ENCODE results near the gene IFT81.

Gene IFT81

DNA sequence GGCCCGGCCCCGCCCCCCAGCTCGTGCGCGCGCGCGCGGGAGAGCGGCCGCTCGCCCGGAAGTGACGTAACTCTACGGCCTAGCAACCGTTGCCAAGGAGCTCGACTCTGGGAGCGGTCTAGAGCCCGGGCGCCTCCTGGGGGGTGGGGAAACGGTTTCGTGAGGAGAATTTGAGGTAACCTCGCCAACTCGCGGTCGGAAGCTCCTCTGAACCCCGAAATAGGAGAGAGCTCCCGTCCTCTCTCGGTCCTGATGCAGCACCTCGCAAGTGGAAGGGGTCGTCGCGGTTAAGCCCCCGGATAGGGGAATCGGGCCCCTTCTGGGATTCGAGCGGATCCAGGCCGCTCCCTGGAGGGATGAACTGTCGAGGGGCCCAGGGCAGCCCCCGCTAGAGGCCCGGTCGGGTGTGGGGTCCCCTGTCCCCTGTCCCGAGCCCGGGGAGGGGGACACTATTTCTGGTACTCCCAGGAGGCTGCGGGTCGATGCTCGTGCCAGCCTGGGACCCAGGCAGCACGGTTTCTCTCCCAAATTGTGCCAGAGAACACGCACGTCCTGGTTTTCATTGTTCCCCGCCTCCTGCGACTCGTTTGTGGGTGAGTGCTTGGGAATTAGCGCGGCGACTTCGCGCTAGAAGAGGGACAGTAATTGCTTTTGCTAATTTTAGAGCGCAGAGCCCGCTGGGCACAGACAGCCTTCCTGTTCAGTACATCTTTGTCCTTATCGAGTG, at the start of gene IFT81:
IFT81 (plus strand) TSS at position 89 of the 727 bp plus-strand sequence. CDS start 3,024 bp downstream, outside the sequence.
- TF ChIP-seq TCF12 (IDR thresholded peaks at IDR 0.05; ENCODE audit: low read depth) (0 out of 2 replicates have a peak, but pooled peaks have one; percentile 24), REST (IDR thresholded peaks at IDR 0.05; ENCODE audit: low read depth) (no peak)

DNA sequence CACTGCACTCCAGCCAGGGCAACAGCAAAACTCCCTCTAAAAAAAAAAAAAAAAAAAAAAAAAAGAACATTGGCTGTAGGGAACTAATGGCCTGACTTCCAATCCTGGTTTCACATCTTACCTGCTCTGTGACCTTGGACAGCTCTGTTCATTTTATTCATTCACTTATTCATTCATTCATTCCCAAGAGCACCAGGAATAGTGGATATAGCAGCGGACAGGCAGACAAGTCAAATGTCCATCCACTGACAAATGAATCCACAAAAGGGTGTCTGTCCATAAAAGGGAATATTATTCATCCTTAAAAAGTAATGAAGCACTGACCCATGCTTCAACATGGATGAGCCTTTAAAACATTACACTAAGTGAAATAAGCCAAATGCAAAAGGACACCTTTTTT, 48.3 kb upstream of the IFT81 start:
- no peak for TF ChIP-seq EGR1 (IDR thresholded peaks at IDR 0.05)
- TF ChIP-seq TAF1 (IDR thresholded peaks at IDR 0.05; ENCODE audit: low read depth) = no peak
- TF ChIP-seq USF1 (IDR thresholded peaks at IDR 0.05) = no peak
- no peak for TF ChIP-seq NFIC (IDR thresholded peaks at IDR 0.05)
- TF ChIP-seq EP300 (IDR thresholded peaks at IDR 0.05; ENCODE audit: borderline replicate concordance) = no peak
- TF ChIP-seq CREB1 (IDR thresholded peaks at IDR 0.05; ENCODE audit: low read depth) = no peak
- TF ChIP-seq YY1 (IDR thresholded peaks at IDR 0.05; ENCODE audit: low read depth) = no peak
- TF ChIP-seq REST (IDR thresholded peaks at IDR 0.05; ENCODE audit: low read depth) = no peak
- TF ChIP-seq CEBPB (IDR thresholded peaks at IDR 0.05) = no peak
- TF ChIP-seq FOXM1 (IDR thresholded peaks at IDR 0.05; ENCODE audit: borderline replicate concordance, low read depth) = no peak

GRCh38 chr12:110077800-110078199, 46.4 kb upstream of the IFT81 start:
- TF ChIP-seq RAD21 (IDR thresholded peaks at IDR 0.05; ENCODE audit: low read depth) (no peak), REST (IDR thresholded peaks at IDR 0.05; ENCODE audit: low read depth) (no peak), NFIC (IDR thresholded peaks at IDR 0.05) (no peak)

DNA sequence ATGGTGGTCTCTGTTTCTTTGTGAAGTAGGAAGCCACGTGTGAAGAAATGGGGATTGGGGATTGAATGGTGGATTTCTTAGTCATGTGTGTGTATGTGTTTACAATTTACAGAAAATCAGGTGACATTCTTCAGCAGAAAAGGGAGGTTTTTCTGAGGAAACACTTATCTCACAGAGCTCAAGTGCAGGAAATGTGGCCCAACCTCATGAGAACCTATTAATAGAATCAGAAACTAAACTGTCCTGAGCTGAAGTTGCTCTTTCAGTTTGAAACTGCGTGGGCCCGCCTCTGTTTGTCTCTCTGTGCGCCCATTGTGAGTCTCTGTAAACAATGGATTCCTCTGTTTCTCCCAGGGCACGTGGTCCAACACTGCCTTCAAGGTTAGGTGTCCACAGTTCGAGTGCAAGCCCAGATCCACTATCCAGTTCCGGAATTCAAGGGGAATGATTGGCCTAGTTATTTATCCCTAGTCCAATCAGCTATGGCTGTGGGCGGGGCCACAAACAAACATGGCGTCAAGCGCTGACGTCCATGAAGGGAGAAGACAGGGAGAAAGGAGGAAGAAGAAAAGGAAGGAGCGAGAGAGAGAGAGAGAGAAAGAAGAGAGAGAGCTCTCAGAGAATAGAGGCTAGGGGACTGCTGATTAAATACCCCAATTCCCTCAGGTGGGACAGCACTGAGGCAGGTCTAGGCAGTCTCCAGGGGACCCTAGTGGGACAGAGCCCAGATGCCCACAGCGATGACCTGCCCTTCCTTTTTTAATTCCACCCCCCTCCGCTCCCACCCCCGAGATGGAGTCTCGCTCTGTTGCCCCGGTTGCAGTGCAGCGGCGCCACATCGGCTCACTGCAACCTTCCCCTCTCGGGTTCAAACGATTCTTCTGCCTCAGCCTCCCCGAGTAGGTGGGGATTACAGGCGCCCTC, 44.4 kb upstream of the IFT81 start:
- no peak for TF ChIP-seq USF1 (IDR thresholded peaks at IDR 0.05)
- no peak for TF ChIP-seq TEAD4 (IDR thresholded peaks at IDR 0.05)
- TF ChIP-seq CEBPB (IDR thresholded peaks at IDR 0.05) = no peak
- TF ChIP-seq FOXM1 (IDR thresholded peaks at IDR 0.05; ENCODE audit: borderline replicate concordance, low read depth) = no peak
- TF ChIP-seq RAD21 (IDR thresholded peaks at IDR 0.05; ENCODE audit: low read depth) = no peak
- TF ChIP-seq NFIC (IDR thresholded peaks at IDR 0.05) = no peak
- no peak for TF ChIP-seq EGR1 (IDR thresholded peaks at IDR 0.05)
- TF ChIP-seq EP300 (IDR thresholded peaks at IDR 0.05; ENCODE audit: borderline replicate concordance) = no peak
- no peak for TF ChIP-seq ZBTB7A (IDR thresholded peaks at IDR 0.05; ENCODE audit: low read depth)
- TF ChIP-seq YY1 (IDR thresholded peaks at IDR 0.05; ENCODE audit: low read depth) = no peak
- no peak for TF ChIP-seq REST (IDR thresholded peaks at IDR 0.05; ENCODE audit: low read depth)
- no peak for TF ChIP-seq MAX (IDR thresholded peaks at IDR 0.05)
- TF ChIP-seq CREB1 (IDR thresholded peaks at IDR 0.05; ENCODE audit: low read depth) = no peak
- no peak for TF ChIP-seq TAF1 (IDR thresholded peaks at IDR 0.05; ENCODE audit: low read depth)
- no peak for TF ChIP-seq TCF12 (IDR thresholded peaks at IDR 0.05; ENCODE audit: low read depth)

All from Ishikawa (cell line).